Stimulated activated CD4-positive, alpha-beta T cell treated with anti-CD3 and anti-CD28 coated beads, Interleukin-2, amount 100 ng/mL, for 24 hours (primary cell): ENCODE results near the gene CMYA5.
"Not testable (repeated sequence)": the region's sequence is repeated elsewhere in the genome, so short reads cannot be mapped to it uniquely, and the experiment has no call there.

ENCODE experiments used
- DNase-seq, 2 donors: peaks; one replicate each; pipeline ENCODE4 v3.0.0-alpha.2; 2020

CMYA5 gene

DNA sequence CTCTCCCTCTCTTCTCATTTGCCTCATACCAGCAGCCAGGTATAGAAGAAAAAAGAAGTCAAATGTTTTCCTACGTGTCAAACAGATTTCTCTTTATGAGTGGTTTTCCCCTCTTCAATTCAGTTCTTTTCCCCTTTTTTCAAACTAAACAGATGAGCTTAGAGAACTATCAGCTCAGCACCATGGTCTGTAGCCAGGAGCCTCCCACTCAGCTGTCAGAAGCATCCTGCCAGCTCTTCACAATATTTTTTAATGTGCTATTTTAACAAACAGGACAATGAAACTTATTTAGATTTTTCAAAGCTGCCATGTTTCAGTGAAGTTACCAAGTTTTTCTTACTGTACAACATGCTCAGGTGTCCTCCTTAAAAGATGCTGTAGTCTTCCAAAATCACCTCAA, 63.5 kb downstream of the CMYA5 start:
- no peak for DNase-seq

GRCh38 chr5:79753877-79754645, 64.4 kb downstream of the CMYA5 start:
- no peak for DNase-seq

DNA sequence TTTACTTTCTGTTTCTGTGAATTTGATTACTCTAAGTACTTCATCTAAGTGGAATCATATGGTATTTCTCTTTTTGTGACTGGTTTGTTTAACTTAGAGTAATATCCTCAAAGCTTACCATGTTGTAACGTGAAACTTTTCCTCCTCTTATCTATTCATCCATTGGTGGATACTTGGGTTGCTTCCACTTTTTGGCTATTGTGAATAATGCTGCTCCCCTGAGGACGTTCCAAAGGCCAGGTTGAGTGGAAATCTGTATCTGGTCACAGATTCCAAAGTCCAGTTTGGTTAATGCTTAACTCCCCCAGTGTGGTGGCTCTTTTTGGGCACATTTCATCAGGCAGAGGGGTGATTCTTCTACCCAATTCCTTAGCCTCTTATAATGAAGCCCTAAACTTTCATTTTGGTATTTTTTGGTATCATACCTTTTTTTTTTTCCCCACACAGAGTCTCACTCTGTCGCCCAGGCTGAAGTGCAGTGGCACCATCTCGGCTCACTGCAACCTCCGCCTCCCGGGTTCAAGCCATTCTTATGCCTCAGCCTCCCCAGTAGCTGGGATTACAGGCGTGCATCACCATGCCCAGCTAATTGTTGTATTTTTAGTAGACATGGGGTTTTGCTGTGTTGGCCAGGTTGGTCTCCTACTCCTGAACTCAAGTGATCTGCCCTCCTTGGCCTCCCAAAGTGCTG, 65.4 kb downstream of the CMYA5 start:
- no peak for DNase-seq

- DNase-seq = no peak
These were observed 66.4 kb downstream of the CMYA5 start for GRCh38 chr5:79756076-79756475.

DNA sequence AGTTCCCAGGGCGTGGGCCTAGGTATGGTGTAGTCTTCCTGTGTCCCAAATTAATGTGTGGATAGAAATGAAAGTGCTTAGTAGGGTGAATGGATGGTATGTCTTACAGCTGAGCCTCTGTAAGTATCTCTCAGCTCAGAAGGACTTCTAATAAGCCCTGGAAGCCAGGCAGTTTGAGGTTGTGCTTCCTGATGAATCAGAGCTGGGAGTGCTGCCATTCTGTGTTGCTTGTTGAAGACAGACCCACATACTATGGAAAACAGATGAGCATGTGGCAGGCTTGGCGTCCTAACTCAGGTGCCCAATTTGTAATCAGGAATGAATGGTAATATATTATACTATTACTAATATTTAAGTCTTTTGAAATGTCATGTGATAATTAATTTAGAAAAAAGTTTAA, 69.8 kb downstream of the CMYA5 start:
- DNase-seq = no peak

- DNase-seq = no peak
These were observed 70.2 kb downstream of the CMYA5 start for GRCh38 chr5:79759848-79760247.

DNA sequence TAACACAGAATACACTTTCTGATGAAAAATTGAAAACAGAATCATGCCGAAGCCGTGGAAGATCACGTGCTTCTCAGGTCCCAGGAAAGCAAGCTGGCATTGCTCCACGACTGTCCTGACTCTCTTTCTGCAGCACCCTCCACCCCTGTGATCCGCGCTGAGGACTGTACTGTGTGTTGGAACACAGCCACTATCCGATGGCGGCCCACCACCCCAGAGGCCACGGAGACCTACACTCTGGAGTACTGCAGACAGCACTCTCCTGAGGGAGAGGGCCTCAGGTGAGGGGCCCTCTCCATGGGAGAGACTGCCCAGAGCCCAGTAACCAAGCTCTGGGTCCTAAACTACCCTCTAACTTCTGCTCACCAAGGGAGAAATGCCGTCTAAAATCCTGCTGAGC, 73.3 kb downstream of the CMYA5 start:
- no peak for DNase-seq

- DNase-seq = not testable (repeated sequence)
These were observed 74.5 kb downstream of the CMYA5 start for GRCh38 chr5:79764147-79764546.

- no peak for DNase-seq
These were observed 81.8 kb downstream of the CMYA5 start for GRCh38 chr5:79771387-79771786.

GRCh38 chr5:79772651-79773050, 83.0 kb downstream of the CMYA5 start:
- DNase-seq = no peak

- DNase-seq = no peak
These were observed 84.0 kb downstream of the CMYA5 start for GRCh38 chr5:79773612-79774011.

GRCh38 chr5:79774171-79774854, 84.7 kb downstream of the CMYA5 start:
- DNase-seq = peak in 1 of 2 donors; percentile 22

DNA sequence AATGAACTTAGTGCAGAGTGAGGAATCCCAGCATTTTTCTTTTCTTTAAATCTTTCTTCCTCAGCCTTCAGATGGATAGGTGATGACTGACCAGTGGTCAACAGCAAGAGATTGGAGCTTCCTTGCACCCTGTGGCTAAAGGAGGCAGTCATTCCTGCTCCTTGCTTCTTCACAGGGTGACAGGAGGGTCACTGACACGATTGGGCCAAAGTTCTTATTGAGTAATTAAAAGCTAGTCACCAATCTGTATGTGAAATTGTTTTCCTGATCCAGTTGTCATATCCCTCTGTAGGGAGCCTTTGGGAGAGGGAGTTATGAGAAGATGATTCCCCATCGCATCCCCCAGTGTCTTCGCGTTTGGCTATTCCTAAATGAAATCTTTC, 85.2 kb downstream of the CMYA5 start:
- DNase-seq = no peak

DNA sequence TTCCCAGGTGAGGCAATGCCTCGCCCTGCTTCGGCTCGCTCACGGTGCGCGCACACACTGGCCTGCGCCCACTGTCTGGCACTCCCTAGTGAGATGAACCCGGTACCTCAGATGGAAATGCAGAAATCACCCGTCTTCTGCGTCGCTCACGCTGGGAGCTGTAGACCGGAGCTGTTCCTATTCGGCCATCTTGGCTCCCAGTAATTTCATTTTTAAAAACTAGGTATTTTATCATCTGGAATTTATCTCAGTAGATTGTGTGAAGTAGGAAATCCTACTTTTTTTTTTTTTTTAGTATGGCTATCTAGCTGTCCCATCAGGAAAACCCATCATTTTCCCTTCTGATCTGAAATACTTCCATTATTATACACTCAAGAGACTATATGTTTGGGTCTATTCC, 95.1 kb downstream of the CMYA5 start:
- not testable (repeated sequence) for DNase-seq

DNA sequence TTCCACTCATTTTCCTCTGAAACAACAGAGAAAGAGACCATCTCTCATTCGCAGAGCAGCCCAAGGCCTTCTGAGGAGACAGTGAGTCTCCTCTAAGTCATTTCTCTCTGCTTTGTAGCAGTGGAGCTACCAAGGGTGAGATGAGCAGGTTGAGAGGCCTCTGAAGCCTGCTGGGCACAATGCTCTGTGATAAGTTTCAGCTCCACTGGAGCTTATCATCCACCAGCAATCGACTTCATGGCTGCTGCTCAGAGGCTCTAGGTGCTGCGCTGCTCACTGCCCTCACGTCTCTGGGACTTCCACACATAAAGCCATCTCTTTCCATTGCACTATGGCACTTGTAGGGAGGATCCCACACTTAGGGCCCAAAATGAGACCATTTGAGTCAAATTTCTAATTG, 96.3 kb downstream of the CMYA5 start:
- DNase-seq = no peak

GRCh38 chr5:79787448-79787847, 97.8 kb downstream of the CMYA5 start:
- DNase-seq = no peak

- DNase-seq = no peak
These were observed 102.2 kb downstream of the CMYA5 start for GRCh38 chr5:79791843-79792242.

GRCh38 chr5:79792463-79792862, 102.8 kb downstream of the CMYA5 start:
- DNase-seq = no peak

DNA sequence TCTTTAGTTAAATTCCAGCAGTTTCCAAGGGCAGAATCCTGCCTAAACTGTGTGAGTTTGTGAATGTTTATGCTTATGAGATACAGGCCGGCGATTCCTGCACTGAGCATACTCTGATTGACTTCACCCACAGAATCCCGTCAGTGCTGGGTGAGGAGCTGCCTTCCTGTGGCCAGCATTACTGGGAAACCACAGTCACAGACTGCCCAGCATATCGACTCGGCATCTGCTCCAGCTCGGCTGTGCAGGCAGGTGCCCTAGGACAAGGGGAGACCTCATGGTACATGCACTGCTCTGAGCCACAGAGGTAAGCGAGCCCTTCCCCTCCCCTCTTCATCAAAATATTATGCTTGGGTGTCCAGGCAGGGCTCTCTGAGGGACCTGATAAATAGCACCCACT, 103.7 kb downstream of the CMYA5 start:
- DNase-seq = no peak

GRCh38 chr5:79793722-79794121, 104.1 kb downstream of the CMYA5 start:
- no peak for DNase-seq

DNA sequence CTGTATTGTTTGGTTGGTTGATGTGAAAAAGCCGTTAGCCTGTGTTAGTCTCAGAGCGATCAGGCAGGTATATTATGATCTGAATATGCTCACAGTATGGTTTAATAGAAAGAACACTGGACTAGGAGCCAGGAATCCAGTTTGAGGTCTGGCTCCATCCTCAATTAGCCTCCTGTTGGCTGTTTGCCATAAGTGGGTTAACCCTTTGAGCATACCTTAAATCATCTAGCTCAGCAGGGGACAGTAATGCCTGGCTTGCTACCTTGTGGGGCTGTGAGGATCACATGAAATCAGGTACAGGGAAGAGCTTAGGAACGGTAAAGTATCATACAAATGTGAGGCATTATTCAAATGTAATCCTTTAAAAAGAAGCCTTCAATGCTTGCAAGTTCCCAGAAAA, 104.7 kb downstream of the CMYA5 start:
- DNase-seq = no peak

- DNase-seq = no peak
These were observed 106.2 kb downstream of the CMYA5 start for GRCh38 chr5:79795764-79796398.

GRCh38 chr5:79798893-79799590, 109.4 kb downstream of the CMYA5 start:
- no peak for DNase-seq
